ENCODE data around the gene PKP1.

- TF ChIP-seq MYC (IDR thresholded peaks at IDR 0.05; ENCODE audit: low read depth, low read length) (no peak), EZH2 (IDR thresholded peaks at IDR 0.05; ENCODE audit: borderline replicate concordance, low read depth, low read length, severe bottlenecking) (no peak)
- TF ChIP-seq, protein P1, sequence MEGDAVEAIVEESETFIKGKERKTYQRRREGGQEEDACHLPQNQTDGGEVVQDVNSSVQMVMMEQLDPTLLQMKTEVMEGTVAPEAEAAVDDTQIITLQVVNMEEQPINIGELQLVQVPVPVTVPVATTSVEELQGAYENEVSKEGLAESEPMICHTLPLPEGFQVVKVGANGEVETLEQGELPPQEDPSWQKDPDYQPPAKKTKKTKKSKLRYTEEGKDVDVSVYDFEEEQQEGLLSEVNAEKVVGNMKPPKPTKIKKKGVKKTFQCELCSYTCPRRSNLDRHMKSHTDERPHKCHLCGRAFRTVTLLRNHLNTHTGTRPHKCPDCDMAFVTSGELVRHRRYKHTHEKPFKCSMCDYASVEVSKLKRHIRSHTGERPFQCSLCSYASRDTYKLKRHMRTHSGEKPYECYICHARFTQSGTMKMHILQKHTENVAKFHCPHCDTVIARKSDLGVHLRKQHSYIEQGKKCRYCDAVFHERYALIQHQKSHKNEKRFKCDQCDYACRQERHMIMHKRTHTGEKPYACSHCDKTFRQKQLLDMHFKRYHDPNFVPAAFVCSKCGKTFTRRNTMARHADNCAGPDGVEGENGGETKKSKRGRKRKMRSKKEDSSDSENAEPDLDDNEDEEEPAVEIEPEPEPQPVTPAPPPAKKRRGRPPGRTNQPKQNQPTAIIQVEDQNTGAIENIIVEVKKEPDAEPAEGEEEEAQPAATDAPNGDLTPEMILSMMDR (IDR thresholded peaks at IDR 0.05; ENCODE audit: extremely low read depth in 1 of 2, insufficient read depth in 1 of 2, low read depth in 1 of 2, low read length in 2 of 2): no peak
Observed at GRCh38 chr1:201291916-201292315, 8.6 kb downstream of the PKP1 start.
